Measurements from ENCODE around the gene TMEM14B. TPM values are rescaled to one million over a fixed set of nuclear protein-coding genes. Genes with fewer than 3 reads are reported as not detected.

The TMEM14B gene
- total and polyA plus RNA-seq, 2 donors (not counting 3 experiments of a cell fraction or from before 2014, with no cell fraction given) = 58.2 to 73.1 TPM

- ChIA-PET POLR2A (no interaction called here), CTCF (interaction anchor here (2.3 kb wide), 1 partner anchor 314 kb away, joined by 7 read pairs; no protein-coding TSS in a partner anchor)
- H3K4me2 ChIP-seq (ENCODE audit: insufficient read depth, low read length) = no peak overlapping the region
- intact Hi-C loops (cut with micrococcal nuclease) (no loop called here), dilution Hi-C loops (cut with MboI; ENCODE audit: extremely low pct_ligation_motif_present, low sequenced_read_pairs) (no loop called here)
- TF ChIP-seq GATA2 (IDR thresholded peaks at IDR 0.05; ENCODE audit: insufficient read depth, insufficient read length, low read depth, low read length) = no peak
- no peak for TF ChIP-seq POLR2A (IDR thresholded peaks at IDR 0.05; ENCODE audit: low read depth, low read length)
- TF ChIP-seq JUN (IDR thresholded peaks at IDR 0.05; ENCODE audit: borderline replicate concordance, insufficient read depth, insufficient read length, low read depth) = no peak
- no peak for TF ChIP-seq CTCF (IDR thresholded peaks at IDR 0.05; ENCODE audit: extremely low read depth in 1 of 2, insufficient read depth in 1 of 2, low read depth in 1 of 2, low read length in 2 of 2)
- TF ChIP-seq POLR2AphosphoS5 (IDR thresholded peaks at IDR 0.05; ENCODE audit: insufficient read depth, low read depth, low read length) = no peak
- TF ChIP-seq EZH2 (IDR thresholded peaks at IDR 0.05; ENCODE audit: borderline replicate concordance, low read depth, low read length, severe bottlenecking) = no peak
- TF ChIP-seq FOS (IDR thresholded peaks at IDR 0.05; ENCODE audit: borderline replicate concordance, insufficient read depth, low read length) = no peak
- no peak for TF ChIP-seq MAX (IDR thresholded peaks at IDR 0.05; ENCODE audit: insufficient read depth, insufficient read length)
- TF ChIP-seq MYC (IDR thresholded peaks at IDR 0.05; ENCODE audit: low read depth, low read length) = no peak
- H4K20me1 ChIP-seq (replicated peaks; ENCODE audit: control insufficient read depth, extremely low read depth, insufficient read depth, low read length) = no peaks in the 10 kb centered on the region
- DNase-seq (ENCODE audit: low read depth, low spot score) (no peak), FAIRE-seq (no peak)
- H3K27ac ChIP-seq (ENCODE audit: insufficient read depth, low read depth, low read length) = no peak overlapping the region
- no peaks in the 10 kb centered on the region for H3K4me1 ChIP-seq (ENCODE audit: control insufficient read depth, extremely low read depth, insufficient read depth, low read length)
- no peak overlapping the region for H3K9ac ChIP-seq (replicated peaks; ENCODE audit: extremely low read depth, insufficient read depth, low read length)
- BruUV-seq (replicated peaks) = no TSS peak
- H3K9me1 ChIP-seq (replicated peaks; ENCODE audit: control insufficient read depth, extremely low read depth, insufficient read depth, low read length) = no peaks in the 10 kb centered on the region
- H3K36me3 ChIP-seq (ENCODE audit: control insufficient read depth in 2 of 2, extremely low read depth in 1 of 2, insufficient read depth in 2 of 2, low read length in 2 of 2) = no peaks in the 10 kb centered on the region
- no peak overlapping the region for H3K4me3 ChIP-seq (replicated peaks in 1 of 3; ENCODE audit: insufficient read depth in 1 of 3, low read depth in 1 of 3, low read length in 3 of 3)
- no peaks in the 10 kb centered on the region for H3K9me3 ChIP-seq (replicated peaks; ENCODE audit: control insufficient read depth, insufficient read depth, low read length)
- no peaks in the 10 kb centered on the region for H3K79me2 ChIP-seq (ENCODE audit: control insufficient read depth, insufficient read depth, low read length)
- no peaks in the 10 kb centered on the region for H3K27me3 ChIP-seq (ENCODE audit: control insufficient read depth in 2 of 2, insufficient read depth in 2 of 2, low read length in 2 of 2)
- H2AFZ ChIP-seq (ENCODE audit: low read depth, low read length) = no peak overlapping the region
Observed at GRCh38 chr6:10792101-10792500, 44.5 kb downstream of the TMEM14B start.
